ENCODE results near the gene OBSL1.

The OBSL1 gene

GRCh38 chr2:219553168-219553417 is 18.2 kb downstream of the OBSL1 start:
- DNase-seq (ENCODE audit: low read depth) = no peak
- in situ Hi-C loops (cut with HindIII; ENCODE audit: low sequenced_read_pairs) = no loop called here
- H3K4me3 ChIP-seq (ENCODE audit: low read depth, low read length) = peak overlapping the region; percentile 52
- TF ChIP-seq CTCF (IDR thresholded peaks at IDR 0.05; ENCODE audit: low read depth, low read length, missing control alignments) = no peak

DNA sequence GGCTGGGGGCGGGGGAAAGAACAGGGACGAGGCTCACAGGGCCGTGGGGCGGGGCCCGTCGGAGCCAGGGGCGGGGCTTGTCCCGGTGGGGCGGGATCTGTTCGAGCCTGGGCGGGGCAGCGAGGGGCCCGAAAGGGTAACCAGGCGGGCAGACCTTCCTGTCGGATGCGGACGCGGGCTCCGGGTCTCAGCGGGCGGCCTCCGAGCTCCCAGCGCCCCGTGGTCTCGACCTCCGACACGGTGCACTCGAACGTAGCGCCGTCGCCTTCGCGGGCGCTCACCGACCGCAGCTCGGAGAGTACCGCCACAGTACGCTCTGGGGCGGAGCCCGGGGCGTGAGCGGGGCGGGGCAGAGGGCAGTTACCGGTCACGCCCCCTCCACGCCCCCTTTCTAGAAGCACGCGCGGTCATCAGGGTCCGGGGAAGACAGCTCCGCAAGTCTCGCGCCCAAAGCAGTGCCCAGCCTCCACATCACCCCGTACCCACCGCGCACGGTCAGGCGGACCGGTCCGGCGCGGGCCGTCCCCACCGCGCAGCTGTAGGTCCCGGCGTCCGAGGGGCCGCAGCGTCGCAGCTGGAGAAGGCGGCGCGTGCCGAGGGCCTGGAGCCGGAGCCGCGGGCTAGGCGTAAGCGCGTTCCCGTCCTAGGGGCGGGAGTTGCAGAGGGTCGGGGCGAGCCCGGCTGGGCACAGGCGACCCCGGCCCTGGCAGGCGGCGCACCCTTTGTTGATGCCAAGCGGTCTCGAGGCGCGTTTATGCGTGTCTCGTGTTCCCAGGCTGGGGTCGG is 18.8 kb downstream of the OBSL1 start:
- peak; percentile 51 for DNase-seq (ENCODE audit: low read depth)
- peak overlapping the region; percentile 52 for H3K4me3 ChIP-seq (ENCODE audit: low read depth, low read length)
- in situ Hi-C loops (cut with HindIII; ENCODE audit: low sequenced_read_pairs) = no loop called here

DNA sequence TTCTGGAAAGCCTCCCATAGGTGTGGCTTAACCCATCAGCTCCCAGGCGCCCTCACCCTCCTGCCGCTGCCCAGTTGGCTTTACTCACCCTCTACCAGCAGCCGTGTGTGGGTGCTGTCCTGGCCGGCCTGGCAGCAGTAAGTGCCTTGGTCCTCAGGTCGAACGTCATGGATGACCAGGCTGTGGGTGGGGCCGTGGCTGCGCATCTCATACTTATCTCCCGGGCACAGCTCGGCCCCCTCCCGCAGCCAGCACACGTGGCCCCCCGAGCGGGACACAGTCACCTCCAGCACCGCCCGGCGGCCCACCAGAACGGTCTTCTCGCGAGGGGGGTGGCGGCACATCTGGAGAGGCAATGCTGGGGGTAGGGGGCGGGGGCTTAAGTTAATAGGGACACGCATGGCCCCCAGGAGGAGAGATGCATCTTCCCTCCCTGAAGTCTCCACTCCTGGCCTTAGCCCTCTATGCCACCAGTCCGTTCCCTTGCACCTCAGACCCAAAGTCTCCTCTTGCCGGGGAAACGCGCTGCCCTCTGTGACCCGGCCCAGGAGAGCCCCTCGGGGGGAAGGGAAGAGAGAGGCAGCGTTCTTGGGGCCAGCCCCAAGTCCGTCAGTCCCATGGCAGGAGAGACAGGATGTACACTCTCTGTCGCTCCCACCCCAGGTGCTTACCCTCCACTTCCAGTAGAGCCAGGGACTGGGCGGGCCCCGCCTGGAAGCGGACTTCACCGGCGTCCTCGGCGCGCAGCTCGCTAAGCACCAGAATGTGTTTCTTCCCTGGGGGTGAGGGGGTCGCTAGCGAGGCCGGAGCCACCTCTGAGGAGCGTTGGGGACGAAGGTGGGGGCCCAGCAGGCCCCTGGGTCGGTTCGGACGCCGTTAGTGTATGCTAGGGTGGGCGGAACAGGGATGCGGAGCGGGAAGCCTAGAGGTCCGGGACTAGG is 19.6 kb downstream of the OBSL1 start:
- in situ Hi-C loops (cut with HindIII; ENCODE audit: low sequenced_read_pairs) = no loop called here
- TF ChIP-seq CTCF (IDR thresholded peaks at IDR 0.05; ENCODE audit: low read depth, low read length, missing control alignments) = no peak
- no peak for DNase-seq (ENCODE audit: low read depth)
- peak overlapping the region; percentile 52 for H3K4me3 ChIP-seq (ENCODE audit: low read depth, low read length)

More for the DNA sequence above, 18.8 kb downstream of the OBSL1 start:
- no peak for TF ChIP-seq CTCF (IDR thresholded peaks at IDR 0.05; ENCODE audit: low read depth, low read length, missing control alignments)

DNA sequence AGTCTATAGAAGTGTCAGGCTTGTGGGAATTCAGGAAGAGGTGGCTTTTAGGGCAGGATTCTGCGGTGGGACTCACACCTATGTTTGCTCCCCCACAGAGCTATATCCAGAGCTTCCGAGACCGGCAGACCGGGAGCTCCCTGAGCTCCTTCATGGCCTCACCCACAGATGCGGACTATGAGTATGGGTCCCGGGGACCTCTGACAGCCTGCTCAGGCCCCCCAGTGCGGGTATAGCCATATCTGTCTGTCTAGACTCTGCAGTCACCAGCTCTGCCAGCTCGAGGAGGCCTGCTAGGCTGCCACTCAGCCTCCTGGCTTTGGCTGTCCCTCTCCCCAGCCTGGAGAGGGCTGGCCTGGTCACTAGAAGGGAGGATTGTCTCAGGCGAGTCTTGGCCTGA is 21.7 kb downstream of the OBSL1 start:
- TF ChIP-seq CTCF (IDR thresholded peaks at IDR 0.05; ENCODE audit: low read depth, low read length, missing control alignments) = no peak
- DNase-seq (ENCODE audit: low read depth) = no peak
- no peak overlapping the region for H3K4me3 ChIP-seq (ENCODE audit: low read depth, low read length)
- in situ Hi-C loops (cut with HindIII; ENCODE audit: low sequenced_read_pairs) = loop anchor here (25.0 kb wide), 1 partner anchor 137 kb away; the partner anchor contains the start of gene DES

DNA sequence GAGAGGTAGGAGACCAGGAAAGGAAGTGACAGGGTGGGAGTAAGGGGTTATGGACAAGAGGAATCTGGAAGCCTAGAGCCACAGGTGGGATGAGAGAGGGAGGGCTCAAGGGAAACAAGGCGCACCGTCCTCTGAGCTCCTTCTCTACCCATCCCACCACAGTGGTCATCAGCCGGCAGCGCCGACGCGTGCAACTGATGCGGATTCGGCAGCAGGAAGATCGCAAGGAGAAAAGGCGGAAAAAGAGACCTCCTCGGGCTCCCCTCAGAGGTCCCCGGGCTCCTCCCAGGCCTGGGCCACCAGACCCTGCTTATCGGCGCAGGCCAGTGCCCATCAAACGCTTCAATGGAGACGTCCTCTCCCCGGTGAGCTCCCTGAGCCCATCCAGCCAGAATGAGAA is 22.3 kb downstream of the OBSL1 start:
- in situ Hi-C loops (cut with HindIII; ENCODE audit: low sequenced_read_pairs) = loop anchor here (25.0 kb wide), 1 partner anchor 137 kb away; the partner anchor contains the start of gene DES
- H3K4me3 ChIP-seq (ENCODE audit: low read depth, low read length) = no peak overlapping the region
- TF ChIP-seq CTCF (IDR thresholded peaks at IDR 0.05; ENCODE audit: low read depth, low read length, missing control alignments) = no peak
- DNase-seq (ENCODE audit: low read depth) = no peak

DNA sequence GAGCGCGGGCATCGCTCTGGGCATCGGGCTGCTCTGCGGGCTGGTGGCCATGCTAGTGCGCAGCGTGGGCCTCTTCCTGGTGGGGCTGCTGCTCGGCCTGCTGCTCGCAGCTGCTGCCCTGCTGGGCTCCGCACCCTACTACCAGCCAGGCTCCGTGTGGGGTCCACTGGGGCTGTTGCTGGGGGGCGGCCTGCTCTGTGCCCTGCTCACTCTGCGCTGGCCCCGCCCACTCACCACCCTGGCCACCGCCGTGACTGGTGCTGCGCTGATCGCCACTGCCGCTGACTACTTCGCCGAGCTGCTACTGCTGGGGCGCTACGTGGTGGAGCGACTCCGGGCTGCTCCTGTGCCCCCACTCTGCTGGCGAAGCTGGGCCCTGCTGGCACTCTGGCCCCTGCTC is 23.7 kb downstream of the OBSL1 start:
- DNase-seq (ENCODE audit: low read depth) = no peak
- no peak overlapping the region for H3K4me3 ChIP-seq (ENCODE audit: low read depth, low read length)
- in situ Hi-C loops (cut with HindIII; ENCODE audit: low sequenced_read_pairs) = loop anchor here (25.0 kb wide), 1 partner anchor 135 kb away; the partner anchor contains the start of gene DES

More for the DNA sequence above, 23.7 kb downstream of the OBSL1 start:
- no peak for TF ChIP-seq CTCF (IDR thresholded peaks at IDR 0.05; ENCODE audit: low read depth, low read length, missing control alignments)
